Right lobe of liver (tissue), 4 donors: Measurements from ENCODE around the gene UBL3.

Source experiments
- CTCF ChIP-seq, 4 donors: fragments of 200-600 bp in 3 of 4; fragments of 450-650 bp in 1 of 4; IDR thresholded peaks; one replicate each; pipeline versions ENCODE4 v1.5.1 to v1.8.0; 2016 to 2022; ENCODE audit warnings: antibody characterized with exemption in 4 of 4, mild to moderate bottlenecking in 2 of 4
- POLR2A ChIP-seq: fragments of 450-650 bp; IDR thresholded peaks from one replicate; pipeline ENCODE4 v1.6.1; 2017; ENCODE audit warnings: antibody characterized with exemption, mild to moderate bottlenecking
- donor health status: DM: no; HTN: no; CAD: no.
- donor health status: DM: no; HTN: no; CAD: no.
- donor health status: DM: no; HTN: yes; CAD: no.

GRCh38 chr13:29758531-29759114 lies 91.8 kb downstream of the UBL3 start:
- TF ChIP-seq CTCF (IDR thresholded peaks at IDR 0.05) = no peak
- TF ChIP-seq POLR2A = no peak
